KMS-11 (cell line): ENCODE data around the gene ICE1.
A peak's percentile ranks its signal among the peaks of the same experiment; 100 is the strongest.

Experiments used
- H2AFZ ChIP-seq: fragments of 200-600 bp; sonication (generic); 2 replicates; pipeline ENCODE4 v1.6.1; 2016; ENCODE audit warnings: antibody characterized with exemption, mixed run types, low read depth
- H3K27ac ChIP-seq: fragments of 200-600 bp; sonication (generic); 2 replicates; pipeline ENCODE4 v1.6.1; 2016; ENCODE audit warnings: mild to moderate bottlenecking, mixed run types
- H3K27me3 ChIP-seq: fragments of 200-600 bp; sonication (generic); 2 replicates; pipeline ENCODE4 v1.6.1; 2017; ENCODE audit warnings: mild to moderate bottlenecking, low read depth, mixed run types, moderate library complexity; ENCODE audit not compliant: insufficient read depth
- H3K36me3 ChIP-seq: fragments of 200-600 bp; sonication (generic); 2 replicates; pipeline ENCODE4 v1.6.1; 2017; ENCODE audit warnings: mild to moderate bottlenecking, mixed run types; ENCODE audit not compliant: insufficient read depth
- H3K4me1 ChIP-seq: fragments of 200-600 bp; sonication (generic); 2 replicates; pipeline ENCODE4 v1.6.1; 2016; ENCODE audit warnings: mild to moderate bottlenecking, low read depth, mixed run types; ENCODE audit not compliant: poor library complexity, severe bottlenecking
- H3K4me2 ChIP-seq: fragments of 200-600 bp; sonication (generic); 2 replicates; pipeline ENCODE4 v1.7.0; 2016; ENCODE audit warnings: mild to moderate bottlenecking, mixed run types
- H3K4me3 ChIP-seq: fragments of 200-600 bp; sonication (generic); IDR thresholded peaks from 2 replicates; pipeline ENCODE4 v1.6.1; 2017; ENCODE audit warnings: low read depth, low read length, mixed read lengths; ENCODE audit not compliant: insufficient read depth
- H3K79me2 ChIP-seq: fragments of 200-600 bp; sonication (generic); 2 replicates; pipeline ENCODE4 v1.6.1; 2016; ENCODE audit warnings: low read depth, mixed run types; ENCODE audit not compliant: insufficient read depth
- H3K9ac ChIP-seq: fragments of 200-600 bp; sonication (generic); 2 replicates; pipeline ENCODE4 v1.6.1; 2016; ENCODE audit warnings: mild to moderate bottlenecking, mixed run types
- H4K20me1 ChIP-seq: fragments of 200-600 bp; sonication (generic); 2 replicates; pipeline ENCODE4 v1.6.1; 2016; ENCODE audit warnings: mild to moderate bottlenecking, mixed run types; ENCODE audit not compliant: insufficient read depth
- CTCF ChIP-seq: fragments of 200-600 bp; sonication (generic); conservative IDR thresholded peaks from 2 replicates; pipeline ENCODE4 v1.6.1; 2017; ENCODE audit warnings: low read depth, mild to moderate bottlenecking, antibody characterized with exemption, low read length, moderate library complexity, mixed read lengths

The ICE1 gene

GRCh38 chr5:5524327-5524726 is 101.8 kb downstream of the ICE1 start:
- no peak overlapping the region; the same call in 1 of the 2 replicates for H3K27ac ChIP-seq
- H3K4me1 ChIP-seq = peaks cover 28% of the 10 kb centered on the region
- H3K36me3 ChIP-seq = no peaks in the 10 kb centered on the region
- no peaks in the 10 kb centered on the region for H3K79me2 ChIP-seq
- no peak for TF ChIP-seq CTCF
- H2AFZ ChIP-seq = peak overlapping the region; percentile 72
- no peaks in the 10 kb centered on the region for H4K20me1 ChIP-seq
- H3K27me3 ChIP-seq = no peaks in the 10 kb centered on the region
- no peak overlapping the region for H3K9ac ChIP-seq
- H3K4me2 ChIP-seq = peak overlapping the region; percentile 18; the same call in 1 of the 2 replicates
- H3K4me3 ChIP-seq = no peak overlapping the region

GRCh38 chr5:5531371-5531770 is 108.9 kb downstream of the ICE1 start:
- no peaks in the 10 kb centered on the region for H3K36me3 ChIP-seq
- H3K79me2 ChIP-seq = no peaks in the 10 kb centered on the region
- TF ChIP-seq CTCF = no peak
- H3K27ac ChIP-seq = no peak overlapping the region
- no peak overlapping the region for H2AFZ ChIP-seq
- no peak overlapping the region for H3K9ac ChIP-seq
- no peak overlapping the region for H3K4me2 ChIP-seq
- no peaks in the 10 kb centered on the region for H4K20me1 ChIP-seq
- H3K27me3 ChIP-seq = no peaks in the 10 kb centered on the region
- H3K4me3 ChIP-seq = no peak overlapping the region
- H3K4me1 ChIP-seq = no peaks in the 10 kb centered on the region

GRCh38 chr5:5532306-5533076 is 110.0 kb downstream of the ICE1 start:
- TF ChIP-seq CTCF = no peak
- Histone ChIP-seq H3K4me1 (no peaks in the 10 kb centered on the region), H3K9ac (no peak overlapping the region), H3K27me3 (no peaks in the 10 kb centered on the region), H3K4me3 (no peak overlapping the region), H3K4me2 (no peak overlapping the region), H3K36me3 (no peaks in the 10 kb centered on the region), H3K79me2 (no peaks in the 10 kb centered on the region), H2AFZ (no peak overlapping the region), H3K27ac (no peak overlapping the region), H4K20me1 (no peaks in the 10 kb centered on the region)

- Histone ChIP-seq H4K20me1 (no peaks in the 10 kb centered on the region), H3K27me3 (no peaks in the 10 kb centered on the region), H3K9ac (no peak overlapping the region), H3K79me2 (no peaks in the 10 kb centered on the region), H3K36me3 (no peaks in the 10 kb centered on the region), H3K4me3 (no peak overlapping the region), H2AFZ (no peak overlapping the region), H3K27ac (no peak overlapping the region), H3K4me1 (no peaks in the 10 kb centered on the region), H3K4me2 (no peak overlapping the region)
- TF ChIP-seq CTCF = no peak
These were observed 111.5 kb downstream of the ICE1 start for GRCh38 chr5:5533927-5534326.
